Measurements from ENCODE around the gene ARID3B. TPM values are rescaled to one million over a fixed set of nuclear protein-coding genes. Genes with fewer than 3 reads are reported as not detected.

The ARID3B gene
- total RNA-seq, 4 donors from 2014 or later, result 2.0 to 8.4 (median 5.3) TPM

- H3K4me1 ChIP-seq, result peaks cover 0 to 29% (median 5%) of the 10 kb centered on the region in 4 donors
- peak overlapping the region in 2 of 4 donors; percentile 19 to 70 for H3K27ac ChIP-seq
- H3K27me3 ChIP-seq, result no peaks in the 10 kb centered on the region
- DNase-seq (ENCODE audit: low spot score in 2 of 2), result no peak
- no peaks in the 10 kb centered on the region for H3K9me3 ChIP-seq
- H3K36me3 ChIP-seq, result peaks cover 0 to 46% (median 13%) of the 10 kb centered on the region in 3 donors
- WGBS, 2 donors, result 78 to 80% methylated on average over 1 of the region's 1 CpG
- TF ChIP-seq POLR2A (IDR thresholded peaks at IDR 0.05) (no peak), EP300 (IDR thresholded peaks at IDR 0.05) (no peak), CTCF (IDR thresholded peaks at IDR 0.05) (no peak)
- H3K4me3 ChIP-seq, result no peak overlapping the region
These were observed 100.1 kb downstream of the ARID3B start for GRCh38 chr15:74641151-74641550.

- no peaks in the 10 kb centered on the region for H3K27me3 ChIP-seq
- no peaks in the 10 kb centered on the region for H3K9me3 ChIP-seq
- WGBS, 2 donors, result 75 to 84% methylated on average over 4 of the region's 4 CpGs
- peak overlapping the region in 2 of 4 donors; percentile 50 to 70 for H3K27ac ChIP-seq
- H3K36me3 ChIP-seq, result peaks cover 0 to 34% (median 8%) of the 10 kb centered on the region in 3 donors
- DNase-seq (ENCODE audit: low spot score in 2 of 2), result no peak
- no peak overlapping the region for H3K4me3 ChIP-seq
- peaks cover 0 to 29% (median 5%) of the 10 kb centered on the region in 4 donors for H3K4me1 ChIP-seq
- no peak for TF ChIP-seq CTCF (IDR thresholded peaks at IDR 0.05)
- TF ChIP-seq EP300 (IDR thresholded peaks at IDR 0.05), result no peak
- no peak for TF ChIP-seq POLR2A (IDR thresholded peaks at IDR 0.05)
These were observed 101.3 kb downstream of the ARID3B start for GRCh38 chr15:74642348-74642733.

GRCh38 chr15:74642734-74643664 is 102.0 kb downstream of the ARID3B start:
- H3K4me3 ChIP-seq, result no peak overlapping the region
- no peak for DNase-seq (ENCODE audit: low spot score in 2 of 2)
- no peaks in the 10 kb centered on the region for H3K9me3 ChIP-seq
- TF ChIP-seq POLR2A (IDR thresholded peaks at IDR 0.05), result no peak
- peak in 1 of 2 donors; percentile 28 for TF ChIP-seq EP300 (IDR thresholded peaks at IDR 0.05)
- 40 to 44% methylated on average over 11 of the region's 11 CpGs for WGBS, 2 donors
- peak overlapping the region in 3 of 4 donors; percentile 7 to 70 (median 50) for H3K27ac ChIP-seq
- no peaks in the 10 kb centered on the region for H3K27me3 ChIP-seq
- peaks cover 0 to 30% (median 5%) of the 10 kb centered on the region in 4 donors for H3K4me1 ChIP-seq
- H3K36me3 ChIP-seq, result peaks cover 0 to 28% (median 8%) of the 10 kb centered on the region in 3 donors

GRCh38 chr15:74643665-74644204 is 102.7 kb downstream of the ARID3B start:
- 75 to 93% methylated on average over 2 of the region's 2 CpGs for WGBS, 2 donors
- peaks cover 0 to 34% (median 5%) of the 10 kb centered on the region in 4 donors for H3K4me1 ChIP-seq
- peak overlapping the region in 2 of 4 donors; percentile 7 to 70 for H3K27ac ChIP-seq
- no peaks in the 10 kb centered on the region for H3K27me3 ChIP-seq
- peaks cover 0 to 21% (median 8%) of the 10 kb centered on the region in 3 donors for H3K36me3 ChIP-seq
- no peak overlapping the region for H3K4me3 ChIP-seq
- TF ChIP-seq CTCF (IDR thresholded peaks at IDR 0.05) (no peak), POLR2A (IDR thresholded peaks at IDR 0.05) (no peak), EP300 (IDR thresholded peaks at IDR 0.05) (no peak)
- DNase-seq (ENCODE audit: low spot score in 2 of 2), result no peak
- H3K9me3 ChIP-seq, result no peaks in the 10 kb centered on the region

- Histone ChIP-seq H3K4me1 (peaks cover 0 to 47% (median 5%) of the 10 kb centered on the region in 4 donors), H3K36me3 (no peaks in the 10 kb centered on the region), H3K27me3 (no peaks in the 10 kb centered on the region), H3K9me3 (no peaks in the 10 kb centered on the region), H3K27ac (no peak overlapping the region), H3K4me3 (no peak overlapping the region)
- TF ChIP-seq EP300 (IDR thresholded peaks at IDR 0.05), result no peak
- no peak for TF ChIP-seq CTCF (IDR thresholded peaks at IDR 0.05)
- no peak for TF ChIP-seq POLR2A (IDR thresholded peaks at IDR 0.05)
- DNase-seq (ENCODE audit: low spot score in 2 of 2), result no peak
These were observed 105.5 kb downstream of the ARID3B start for GRCh38 chr15:74646480-74646879.

Other genes with a start within 250 kb of the ARID3B start
- 1 to 10 TPM; 2.4 to 5.7 (median 4.1) TPM for gene CYP11A1, start 173.6 kb upstream of the ARID3B start, total RNA-seq
- 10 to 100 TPM; 31.8 to 35.6 (median 33.8) TPM for gene SEMA7A, start 107.3 kb upstream of the ARID3B start, total RNA-seq
- 10 to 100 TPM; 27.3 to 66.0 (median 40.4) TPM for gene UBL7, start 80.1 kb upstream of the ARID3B start, total RNA-seq
- gene CLK3, start 74.6 kb downstream of the ARID3B start, total RNA-seq, result 100 to 1,000 TPM; 130 to 181 (median 138) TPM
- gene EDC3, start 154.8 kb downstream of the ARID3B start, total RNA-seq, result 10 to 100 TPM; 14.4 to 18.8 (median 17.2) TPM
- gene CYP1A1, start 184.3 kb downstream of the ARID3B start, total RNA-seq, result 1 to 10 TPM in 3 of 4 donors, under 1 TPM in 1; 0.44 to 5.1 (median 2.9) TPM
- gene CYP1A2, start 207.6 kb downstream of the ARID3B start, total RNA-seq, result not detected
- 10 to 100 TPM; 14.9 to 56.4 (median 24.5) TPM for gene CSK, start 240.9 kb downstream of the ARID3B start, total RNA-seq

Measured in tibial nerve (tissue), 4 donors.